SK-N-SH (cell line): ENCODE results near the gene FSD1. TPM values are rescaled to one million over a fixed set of nuclear protein-coding genes. Genes with fewer than 3 reads are reported as not detected.
A peak's percentile ranks its signal among the peaks of the same experiment; 100 is the strongest.

Source experiments
- CTCF ChIA-PET: fragments of 300-600, 350-600 bp; formaldehyde crosslinking; extraction: SDS; loops from one replicate; lab custom pipeline; 2021; lab: Yijun Ruan, JAX
- POLR2A ChIA-PET: fragments of 350-600 bp; sonication (Branson Sonifier 250); formaldehyde crosslinking; extraction: SDS; loops from one replicate; lab custom pipeline; 2020; ENCODE audit warnings: antibody characterized with exemption, inconsistent platforms; lab: Yijun Ruan, JAX
- DNase-seq: peaks from one replicate; pipeline ENCODE4 v3.0.0; 2012
- H2AFZ ChIP-seq: fragments of 200-600 bp; sonication (generic); 2 replicates; pipeline ENCODE4 v1.8.1; 2016; ENCODE audit warnings: antibody characterized with exemption, mild to moderate bottlenecking, low read depth
- H3F3A ChIP-seq: fragments of 200-600 bp; sonication (generic); replicated peaks from 2 replicates; pipeline ENCODE3; 2016; ENCODE audit warnings: antibody characterized with exemption, mild to moderate bottlenecking; ENCODE audit not compliant: insufficient read depth
- H3K27ac ChIP-seq, 2 experiments: fragments of 200-500 bp in 1 of 2; fragments of 200-600 bp in 1 of 2; sonication (Bioruptor generic) in 1 of 2; sonication (generic), shearing (Covaris generic) in 1 of 2; 2 replicates each; pipeline versions ENCODE4 v1.5.1 to v1.6.1; 2014 to 2016; ENCODE audit warnings: low read depth in 2 of 2, inconsistent platforms in 1 of 2, low read length in 1 of 2, mild to moderate bottlenecking in 1 of 2, mixed read lengths in 1 of 2
- H3K27me3 ChIP-seq: fragments of 200-600 bp; sonication (generic), shearing (Covaris generic); 2 replicates; pipeline ENCODE4 v1.6.1; 2016; ENCODE audit warnings: mixed run types; ENCODE audit not compliant: insufficient read depth
- H3K36me3 ChIP-seq, 2 experiments: fragments of 200-500 bp in 1 of 2; fragments of 200-600 bp in 1 of 2; sonication (Bioruptor generic) in 1 of 2; sonication (generic) in 1 of 2; replicated peaks in 1 of 2; 2 replicates each; pipeline versions ENCODE3 to v1.5.1; 2014 to 2016; ENCODE audit warnings: low read length in 1 of 2, mild to moderate bottlenecking in 1 of 2; ENCODE audit not compliant: insufficient read depth in 2 of 2, control insufficient read depth in 1 of 2
- H3K4me1 ChIP-seq, 2 experiments: fragments of 200-500 bp in 1 of 2; fragments of 200-600 bp in 1 of 2; sonication (Bioruptor generic) in 1 of 2; sonication (generic), shearing (Covaris generic) in 1 of 2; 2 replicates each; pipeline versions ENCODE4 v1.5.1 to v1.6.1; 2014 to 2016; ENCODE audit warnings: low read depth in 1 of 2, low read length in 1 of 2, mixed run types in 1 of 2; ENCODE audit not compliant: insufficient read depth in 2 of 2, control insufficient read depth in 1 of 2
- H3K4me2 ChIP-seq: fragments of 200-600 bp; sonication (generic), shearing (Covaris generic); 2 replicates; pipeline ENCODE4 v1.6.1; 2017; ENCODE audit warnings: mixed run types
- H3K4me3 ChIP-seq, 2 experiments: fragments of 200-500 bp in 1 of 2; fragments of 200-600 bp in 1 of 2; sonication (Bioruptor generic) in 1 of 2; sonication (generic), shearing (Covaris generic) in 1 of 2; 2 replicates each; pipeline versions ENCODE4 v1.5.1 to v1.8.1; 2014 to 2016; ENCODE audit warnings: low read depth in 2 of 2, inconsistent platforms in 1 of 2, low read length in 1 of 2, mild to moderate bottlenecking in 1 of 2, mixed read lengths in 1 of 2, moderate library complexity in 1 of 2
- H3K79me2 ChIP-seq: fragments of 200-600 bp; sonication (generic); 2 replicates; pipeline ENCODE4 v1.8.1; 2017; ENCODE audit warnings: mild to moderate bottlenecking; ENCODE audit not compliant: insufficient read depth
- H3K9ac ChIP-seq: fragments of 200-600 bp; sonication (generic); 2 replicates; pipeline ENCODE4 v1.6.1; 2017; ENCODE audit warnings: mixed run types
- H3K9me2 ChIP-seq: fragments of 200-600 bp; sonication (generic); 2 replicates; pipeline ENCODE4 v1.6.1; 2017; ENCODE audit warnings: mixed run types
- H3K9me3 ChIP-seq: fragments of 200-600 bp; sonication (generic); 2 replicates; pipeline ENCODE4 v1.6.1; 2017; ENCODE audit warnings: mixed run types, mild to moderate bottlenecking, moderate library complexity
- H4K20me1 ChIP-seq: fragments of 200-600 bp; sonication (generic); 2 replicates; pipeline ENCODE4 v1.6.1; 2017; ENCODE audit warnings: mild to moderate bottlenecking, mixed run types; ENCODE audit not compliant: insufficient read depth
- CHD2 ChIP-seq: fragments of 150-350 bp; IDR thresholded peaks from 2 replicates; pipeline ENCODE4 v1.6.1; 2018; ENCODE audit warnings: low read length; ENCODE audit not compliant: partially characterized antibody
- CTCF ChIP-seq: fragments of 200-600 bp; sonication (generic); IDR thresholded peaks from 2 replicates; pipeline ENCODE4 v1.6.1; 2017; ENCODE audit warnings: antibody characterized with exemption, mild to moderate bottlenecking, moderate library complexity
- EP300 ChIP-seq, 2 experiments: IDR thresholded peaks; 2 replicates each; pipeline versions ENCODE4 v1.4.0 to v1.6.1; 2012; ENCODE audit warnings: borderline replicate concordance in 1 of 2, low read depth in 1 of 2, low read length in 1 of 2
- FOXJ3 ChIP-seq: sonication (generic); formaldehyde crosslinking; IDR thresholded peaks from 2 replicates; pipeline ENCODE4 v1.5.1; 2020; ENCODE audit warnings: mild to moderate bottlenecking, missing genetic modification reagents
- IRF3 ChIP-seq: fragments of 150-350 bp; IDR thresholded peaks from 2 replicates; pipeline ENCODE4 v1.6.1; 2016; ENCODE audit warnings: mild to moderate bottlenecking, low read depth, low read length
- MAX ChIP-seq: IDR thresholded peaks from 2 replicates; pipeline ENCODE4 v1.4.0; 2012; ENCODE audit warnings: low read depth
- MXI1 ChIP-seq: IDR thresholded peaks from 2 replicates; pipeline ENCODE4 v1.6.1; 2012; ENCODE audit warnings: mild to moderate bottlenecking, low read depth, low read length, improper control_type of control experiment
- NFIC ChIP-seq: IDR thresholded peaks from 2 replicates; pipeline ENCODE4 v1.4.0; 2012; ENCODE audit warnings: borderline replicate concordance
- NRF1 ChIP-seq: IDR thresholded peaks from 2 replicates; pipeline ENCODE4 v1.6.1; 2012; ENCODE audit warnings: low read depth, mild to moderate bottlenecking, low read length
- PBX3 ChIP-seq: IDR thresholded peaks from 2 replicates; pipeline ENCODE4; 2012
- POLR2AphosphoS5 ChIP-seq: IDR thresholded peaks from 2 replicates; pipeline ENCODE4 v1.6.1; 2012; ENCODE audit warnings: low read depth, low read length
- RAD21 ChIP-seq: IDR thresholded peaks from 2 replicates; pipeline ENCODE4 v1.6.1; 2012; ENCODE audit warnings: mild to moderate bottlenecking, low read length
- RFX5 ChIP-seq: IDR thresholded peaks from 2 replicates; pipeline ENCODE4 v1.6.1; 2012; ENCODE audit warnings: mild to moderate bottlenecking, improper control_type of control experiment, low read length
- SIN3A ChIP-seq: IDR thresholded peaks from 2 replicates; pipeline ENCODE4 v1.6.1; 2012; ENCODE audit warnings: low read depth, mild to moderate bottlenecking, low read length, moderate library complexity, borderline replicate concordance
- TAF1 ChIP-seq: IDR thresholded peaks from 2 replicates; pipeline ENCODE4 v1.6.1; 2012; ENCODE audit warnings: low read depth, mild to moderate bottlenecking, low read length, moderate library complexity, borderline replicate concordance
- TCF12 ChIP-seq: IDR thresholded peaks from 2 replicates; pipeline ENCODE4 v1.4.0; 2012
- YY1 ChIP-seq: IDR thresholded peaks from 2 replicates; pipeline ENCODE4 v1.4.0; 2012; ENCODE audit warnings: low read depth, mild to moderate bottlenecking
- ZBTB33 ChIP-seq: IDR thresholded peaks from 2 replicates; pipeline ENCODE4 v1.4.0; 2012; ENCODE audit warnings: low read depth, borderline replicate concordance
- WGBS: methylation state at CpG from one replicate; pipeline ENCODE4 v1.1.6; 2017; ENCODE audit warnings: low lambda C conversion rate; 5-methylcytosine and 5-hydroxymethylcytosine counted together
- polyA plus RNA-seq, 3 experiments: library from polyadenylated mRNA; depleted of rRNA; stranded (reverse); fragments of >200 nt; gene quantifications; 2 replicates each; pipeline ENCODE4 v1.2.3, GENCODE V29; 2012

FSD1 gene
- polyA plus RNA-seq, 1 of the 3 experiments (the other 2 are of a cell fraction) = 49.0 TPM

- TF ChIP-seq POLR2AphosphoS5 (peak; percentile 98), TCF12 (no peak), RFX5 (peak; percentile 90), NFIC (no peak), MXI1 (peak; percentile 62; the same call in 1 of the 2 replicates), YY1 (0 out of 2 replicates have a peak, but pooled peaks have one; percentile 14), FOXJ3 (CRISPR knock-in tag) (no peak), RAD21 (peak; percentile 21; the same call in 1 of the 2 replicates), TAF1 (peak; percentile 83), CTCF (peak; percentile 35; the same call in 1 of the 2 replicates), ZBTB33 (no peak), IRF3 (peak; percentile 100), NRF1 (peak; percentile 56), PBX3 (peak; percentile 95), EP300 (IDR thresholded peaks at IDR 0.05; ENCODE audit: borderline replicate concordance in 1 of 2, low read depth in 1 of 2, low read length in 1 of 2) (no peak), MAX (peak; percentile 45), SIN3A (peak; percentile 4; the same call in 1 of the 2 replicates), CHD2 (peak; percentile 94)
- H3K4me1 ChIP-seq = peaks cover 0 to 11% of the 10 kb centered on the region in 2 experiments; a peak in 1 of 4 replicates
- no peaks in the 10 kb centered on the region for H3K9me3 ChIP-seq
- H3F3A ChIP-seq = no peaks in the 10 kb centered on the region
- CTCF ChIA-PET = interaction anchor here (0.9 to 4.7 kb wide), 12 partner anchors 11 to 110 kb away, joined by 3 to 50 read pairs (median 4); partner anchors contain the start of gene SH3GL1
- peak overlapping the region; percentile 63 to 69 for H3K4me3 ChIP-seq
- peak overlapping the region; percentile 78 for H3K9ac ChIP-seq
- 0 out of 2 replicates have a peak, but pooled peaks cover 5% of the 10 kb centered on the region for H3K79me2 ChIP-seq
- DNase-seq = peak; percentile 92
- no peaks in the 10 kb centered on the region for H3K27me3 ChIP-seq
- POLR2A ChIA-PET = interaction anchor here (0.8 to 3.6 kb wide), 22 partner anchors 9 to 107 kb away, joined by 3 to 32 read pairs (median 5); partner anchors contain the start of genes FSD1, SH3GL1, SHD and YJU2
- H3K27ac ChIP-seq = peak overlapping the region; percentile 72 to 91
- H3K4me2 ChIP-seq = peak overlapping the region; percentile 91
- no peaks in the 10 kb centered on the region for H3K9me2 ChIP-seq
- H4K20me1 ChIP-seq = no peaks in the 10 kb centered on the region
- peak overlapping the region; percentile 91 for H2AFZ ChIP-seq
- peaks cover 2 to 5% of the 10 kb centered on the region in 2 experiments for H3K36me3 ChIP-seq
- under 1% methylated on average over 16 of the region's 39 CpGs for WGBS
Measured at GRCh38 chr19:4342615-4343369, 38.4 kb downstream of the FSD1 start.
